PC-3 (cell line): ENCODE results near the gene CLVS2.

ENCODE experiments used
- EZH2 ChIP-seq: fragments of 300-600 bp; sonication (generic); IDR thresholded peaks from one replicate; pipeline ENCODE4 v1.6.1; 2017; ENCODE audit warnings: antibody characterized with exemption, mild to moderate bottlenecking, low read length; ENCODE audit not compliant: unreplicated experiment
- TF ChIP-seq, protein P1 (sequence below): fragments of 300-600 bp; sonication (generic); conservative IDR thresholded peaks from 2 replicates; pipeline ENCODE4 v1.5.1; 2017; ENCODE audit warnings: antibody characterized with exemption, low read depth, mild to moderate bottlenecking, low read length

- TF ChIP-seq, protein P1, sequence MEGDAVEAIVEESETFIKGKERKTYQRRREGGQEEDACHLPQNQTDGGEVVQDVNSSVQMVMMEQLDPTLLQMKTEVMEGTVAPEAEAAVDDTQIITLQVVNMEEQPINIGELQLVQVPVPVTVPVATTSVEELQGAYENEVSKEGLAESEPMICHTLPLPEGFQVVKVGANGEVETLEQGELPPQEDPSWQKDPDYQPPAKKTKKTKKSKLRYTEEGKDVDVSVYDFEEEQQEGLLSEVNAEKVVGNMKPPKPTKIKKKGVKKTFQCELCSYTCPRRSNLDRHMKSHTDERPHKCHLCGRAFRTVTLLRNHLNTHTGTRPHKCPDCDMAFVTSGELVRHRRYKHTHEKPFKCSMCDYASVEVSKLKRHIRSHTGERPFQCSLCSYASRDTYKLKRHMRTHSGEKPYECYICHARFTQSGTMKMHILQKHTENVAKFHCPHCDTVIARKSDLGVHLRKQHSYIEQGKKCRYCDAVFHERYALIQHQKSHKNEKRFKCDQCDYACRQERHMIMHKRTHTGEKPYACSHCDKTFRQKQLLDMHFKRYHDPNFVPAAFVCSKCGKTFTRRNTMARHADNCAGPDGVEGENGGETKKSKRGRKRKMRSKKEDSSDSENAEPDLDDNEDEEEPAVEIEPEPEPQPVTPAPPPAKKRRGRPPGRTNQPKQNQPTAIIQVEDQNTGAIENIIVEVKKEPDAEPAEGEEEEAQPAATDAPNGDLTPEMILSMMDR: no peak
- no peak for TF ChIP-seq EZH2
Observed at GRCh38 chr6:123085403-123085802, 89.4 kb downstream of the CLVS2 start.
